GM18526 (cell line): ENCODE measurements around the gene GJB3.

Source experiments
- POLR2A ChIP-seq: IDR thresholded peaks from 3 replicates; pipeline ENCODE4 v1.6.1; 2011; ENCODE audit not compliant: insufficient read length; ENCODE audit errors: extremely low read depth

The GJB3 gene

DNA sequence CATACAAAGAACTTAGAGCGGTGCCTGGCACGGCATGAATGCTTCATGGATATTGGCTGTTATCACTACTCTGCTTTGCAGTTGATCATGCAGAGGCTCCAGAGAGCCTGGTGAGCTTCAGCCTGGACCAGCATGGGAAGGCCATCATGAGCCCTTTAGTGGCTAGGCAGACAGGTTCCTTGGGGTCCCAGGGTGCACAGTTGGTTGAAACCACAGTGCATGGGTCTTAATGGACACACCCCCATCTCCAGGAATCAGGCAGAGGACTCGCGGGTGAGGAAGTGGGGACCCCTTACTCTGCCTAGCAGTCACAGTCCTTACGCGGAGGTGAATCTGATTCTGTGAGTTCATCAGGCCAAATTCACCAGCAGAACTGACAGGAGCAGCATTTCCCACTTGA lies 25.1 kb upstream of the GJB3 start:
- TF ChIP-seq POLR2A, result no peak

DNA sequence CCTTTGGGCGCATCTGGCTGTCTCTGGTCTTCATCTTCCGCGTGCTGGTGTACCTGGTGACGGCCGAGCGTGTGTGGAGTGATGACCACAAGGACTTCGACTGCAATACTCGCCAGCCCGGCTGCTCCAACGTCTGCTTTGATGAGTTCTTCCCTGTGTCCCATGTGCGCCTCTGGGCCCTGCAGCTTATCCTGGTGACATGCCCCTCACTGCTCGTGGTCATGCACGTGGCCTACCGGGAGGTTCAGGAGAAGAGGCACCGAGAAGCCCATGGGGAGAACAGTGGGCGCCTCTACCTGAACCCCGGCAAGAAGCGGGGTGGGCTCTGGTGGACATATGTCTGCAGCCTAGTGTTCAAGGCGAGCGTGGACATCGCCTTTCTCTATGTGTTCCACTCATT lies 23.6 kb upstream of the GJB3 start:
- no peak for TF ChIP-seq POLR2A

DNA sequence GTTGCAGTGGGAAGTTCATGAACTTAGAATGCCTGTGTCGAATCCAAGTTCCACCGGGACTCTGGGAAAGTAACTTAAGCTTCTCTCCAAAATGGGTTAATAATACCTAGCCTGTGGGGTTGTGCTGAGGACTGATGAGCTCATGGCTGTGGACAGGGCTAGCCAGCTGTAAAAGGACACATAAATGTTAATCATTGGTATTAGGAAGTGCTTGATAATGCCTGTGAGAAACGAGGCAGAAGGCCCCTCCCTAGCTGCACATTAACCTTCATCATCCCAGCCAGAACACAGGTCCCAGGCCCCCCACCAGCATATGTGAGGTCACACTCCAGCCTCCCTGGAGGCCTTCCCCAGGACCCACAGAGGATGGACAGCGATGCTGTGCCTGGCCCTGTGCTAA lies 22.3 kb upstream of the GJB3 start:
- no peak for TF ChIP-seq POLR2A

DNA sequence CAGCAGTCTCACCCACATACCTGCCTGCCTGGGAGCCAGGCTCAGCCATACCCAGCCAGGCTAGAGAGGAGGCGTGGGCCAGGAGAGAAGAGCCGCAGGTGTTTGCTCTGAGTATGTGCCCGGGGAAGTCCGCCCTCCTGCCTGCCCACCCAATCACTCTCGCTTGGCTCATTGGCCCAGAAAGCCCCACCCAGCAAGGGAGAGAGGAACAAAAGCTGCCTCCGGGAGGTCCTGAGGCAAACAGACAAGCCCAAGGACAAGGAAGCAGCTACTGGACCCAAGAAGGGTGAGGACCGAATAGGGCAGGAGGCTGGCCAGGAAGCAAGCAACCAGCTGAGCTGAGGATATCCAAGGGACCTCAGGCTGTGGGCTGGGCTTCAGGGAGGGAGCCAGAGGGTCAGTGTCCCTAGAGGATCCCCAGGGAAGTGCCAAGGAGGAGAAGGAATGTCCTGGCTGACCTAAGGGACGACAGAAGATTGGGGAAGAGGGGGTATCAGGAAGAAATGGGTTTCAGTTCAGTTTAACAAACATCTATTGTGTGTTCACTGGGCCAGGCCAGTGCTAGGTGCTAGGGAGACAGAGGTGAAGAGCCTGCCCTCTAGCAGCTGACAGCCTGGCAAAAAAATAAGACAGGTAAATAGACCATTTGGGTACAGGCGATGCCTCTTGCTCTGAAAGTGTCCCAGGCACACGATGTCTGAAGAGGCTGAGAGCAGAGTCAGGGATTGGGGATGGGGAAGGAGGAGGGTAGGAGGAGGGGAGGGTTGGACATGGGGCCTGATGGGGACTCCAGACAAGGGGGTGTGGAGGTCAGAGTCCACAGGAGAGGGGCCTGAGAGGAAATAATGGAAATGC lies 21.3 kb upstream of the GJB3 start, which contains the start of gene GJB4:
Gene GJB4 (plus strand): TSS at position 238 of the 855 bp plus-strand sequence. CDS start 1,515 bp downstream, outside the sequence.
- no peak for TF ChIP-seq POLR2A

DNA sequence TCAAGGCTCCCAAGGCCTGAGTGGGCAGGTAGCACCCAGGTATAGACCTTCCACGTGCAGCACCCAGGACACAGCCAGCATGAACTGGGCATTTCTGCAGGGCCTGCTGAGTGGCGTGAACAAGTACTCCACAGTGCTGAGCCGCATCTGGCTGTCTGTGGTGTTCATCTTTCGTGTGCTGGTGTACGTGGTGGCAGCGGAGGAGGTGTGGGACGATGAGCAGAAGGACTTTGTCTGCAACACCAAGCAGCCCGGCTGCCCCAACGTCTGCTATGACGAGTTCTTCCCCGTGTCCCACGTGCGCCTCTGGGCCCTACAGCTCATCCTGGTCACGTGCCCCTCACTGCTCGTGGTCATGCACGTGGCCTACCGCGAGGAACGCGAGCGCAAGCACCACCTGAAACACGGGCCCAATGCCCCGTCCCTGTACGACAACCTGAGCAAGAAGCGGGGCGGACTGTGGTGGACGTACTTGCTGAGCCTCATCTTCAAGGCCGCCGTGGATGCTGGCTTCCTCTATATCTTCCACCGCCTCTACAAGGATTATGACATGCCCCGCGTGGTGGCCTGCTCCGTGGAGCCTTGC lies 19.7 kb upstream of the GJB3 start:
- no peak for TF ChIP-seq POLR2A

DNA sequence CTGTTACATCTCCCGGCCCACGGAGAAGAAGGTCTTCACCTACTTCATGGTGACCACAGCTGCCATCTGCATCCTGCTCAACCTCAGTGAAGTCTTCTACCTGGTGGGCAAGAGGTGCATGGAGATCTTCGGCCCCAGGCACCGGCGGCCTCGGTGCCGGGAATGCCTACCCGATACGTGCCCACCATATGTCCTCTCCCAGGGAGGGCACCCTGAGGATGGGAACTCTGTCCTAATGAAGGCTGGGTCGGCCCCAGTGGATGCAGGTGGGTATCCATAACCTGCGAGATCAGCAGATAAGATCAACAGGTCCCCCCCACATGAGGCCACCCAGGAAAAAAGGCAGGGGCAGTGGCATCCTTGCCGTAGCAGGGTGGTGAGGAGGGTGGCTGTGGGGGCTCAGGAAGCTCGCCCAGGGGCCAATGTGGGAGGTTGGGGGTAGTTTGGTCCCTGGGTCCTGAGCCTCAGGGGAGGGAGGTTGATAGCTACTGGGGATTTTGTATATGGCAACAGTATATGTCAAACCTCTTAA lies 19.2 kb upstream of the GJB3 start:
- TF ChIP-seq POLR2A, result no peak

DNA sequence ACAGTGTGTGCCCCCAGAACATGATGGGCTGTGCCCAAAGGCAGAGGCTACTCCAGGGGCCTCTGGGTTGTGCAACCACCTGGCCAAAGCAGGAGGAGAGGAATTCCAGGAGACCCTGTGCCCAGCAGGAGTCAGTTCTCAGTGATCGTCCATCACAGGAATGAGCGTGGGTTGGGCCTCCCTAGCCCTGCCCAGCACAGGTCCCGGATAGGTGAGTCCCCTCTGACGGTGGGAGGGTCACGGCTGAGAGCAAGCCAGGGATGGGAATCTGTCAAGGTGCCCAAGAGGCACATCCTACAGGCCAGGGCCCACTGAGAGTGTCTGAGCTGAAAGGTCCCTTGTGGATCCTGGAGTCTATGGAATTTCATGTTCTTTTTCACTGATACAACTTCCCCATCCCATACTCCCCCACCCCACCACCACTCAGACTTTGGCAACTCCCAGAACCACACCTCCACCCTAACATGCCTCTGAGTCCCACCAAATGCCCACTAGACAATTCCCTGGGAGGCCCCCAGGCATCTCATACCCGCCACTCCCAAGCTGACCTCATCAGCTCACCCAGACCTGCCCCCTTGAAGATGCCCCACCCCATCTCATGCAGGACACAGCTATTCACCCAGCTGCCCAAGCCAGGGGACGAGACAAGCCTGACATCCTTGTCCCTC lies 18.4 kb upstream of the GJB3 start:
- no peak for TF ChIP-seq POLR2A

DNA sequence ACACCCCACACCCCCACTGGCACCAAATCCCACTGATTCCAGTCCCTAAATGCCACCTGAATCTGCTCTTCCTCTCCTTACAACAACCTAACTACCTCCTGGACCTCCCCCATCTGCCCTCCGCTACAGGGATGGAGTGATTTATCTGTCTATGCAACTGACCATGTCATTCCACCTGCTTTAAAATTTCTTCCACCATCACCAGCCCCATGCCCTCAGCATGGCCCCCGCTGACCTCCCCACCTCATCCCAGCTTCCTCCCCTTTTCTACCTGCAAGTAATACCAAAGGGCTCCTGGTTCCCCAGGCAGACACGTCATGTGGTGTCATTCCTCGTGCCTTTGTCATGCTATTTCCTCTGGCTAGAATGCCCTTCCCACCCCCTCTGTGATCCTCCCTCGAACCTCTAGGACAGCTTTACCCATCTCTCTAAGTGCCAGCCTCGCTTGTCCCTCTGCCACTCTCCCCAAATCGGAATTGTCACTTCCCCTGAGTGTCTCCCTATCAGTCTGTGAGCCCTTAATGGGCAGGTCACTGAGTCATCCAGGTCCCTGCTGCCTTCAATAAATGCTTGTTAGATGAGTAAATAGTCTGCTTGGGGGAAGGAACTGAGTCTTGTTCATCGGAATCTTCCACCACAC lies 17.8 kb upstream of the GJB3 start:
- TF ChIP-seq POLR2A, result no peak

DNA sequence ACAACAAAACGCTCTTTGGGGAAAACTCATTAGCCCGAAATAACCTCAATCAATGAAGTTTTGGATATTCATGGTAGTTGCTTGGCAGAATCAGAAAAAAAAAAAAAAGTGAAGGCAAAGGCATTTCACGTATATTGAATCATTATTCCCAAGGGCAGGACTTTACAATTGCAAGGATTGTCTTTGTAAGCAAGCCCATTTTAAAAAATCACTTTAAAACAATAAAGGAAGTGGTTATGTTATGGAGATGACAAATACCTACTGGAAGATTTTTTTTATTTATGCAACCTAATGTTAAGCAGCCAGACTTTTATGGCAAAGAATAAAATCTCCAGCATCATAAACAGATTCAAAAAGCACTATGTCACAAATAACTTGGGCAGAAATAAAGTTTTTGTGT lies 12.2 kb upstream of the GJB3 start:
- no peak for TF ChIP-seq POLR2A

DNA sequence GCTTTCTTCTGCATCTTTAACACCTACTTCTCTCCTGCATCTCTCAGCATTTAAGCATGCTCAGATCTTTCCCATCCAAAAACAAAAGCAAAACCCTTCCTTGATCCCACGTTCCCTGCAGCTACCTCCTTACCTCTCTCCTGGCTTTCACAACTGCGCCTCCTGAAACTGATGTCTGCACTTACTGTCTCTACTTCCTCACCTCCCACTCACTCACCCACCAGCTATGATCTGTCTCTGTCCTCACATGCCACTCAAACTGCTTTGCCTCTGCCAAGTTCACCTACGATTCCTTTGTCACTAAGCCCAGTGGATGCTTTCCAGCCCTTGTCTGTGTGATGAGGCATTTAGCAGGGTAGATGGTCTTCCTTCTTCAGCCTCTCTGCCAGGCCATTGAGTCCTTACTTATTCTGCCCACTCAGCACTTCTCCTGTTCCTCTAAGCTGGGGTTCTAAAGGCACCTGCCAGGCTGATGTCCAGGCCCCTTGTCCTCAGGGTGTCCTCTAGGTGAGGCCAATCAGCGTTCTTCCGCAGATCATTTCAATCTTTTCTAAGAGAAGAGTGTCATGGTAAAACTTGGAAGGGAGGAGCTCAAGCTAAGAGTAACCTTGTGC lies 10.0 kb upstream of the GJB3 start:
- no peak for TF ChIP-seq POLR2A

DNA sequence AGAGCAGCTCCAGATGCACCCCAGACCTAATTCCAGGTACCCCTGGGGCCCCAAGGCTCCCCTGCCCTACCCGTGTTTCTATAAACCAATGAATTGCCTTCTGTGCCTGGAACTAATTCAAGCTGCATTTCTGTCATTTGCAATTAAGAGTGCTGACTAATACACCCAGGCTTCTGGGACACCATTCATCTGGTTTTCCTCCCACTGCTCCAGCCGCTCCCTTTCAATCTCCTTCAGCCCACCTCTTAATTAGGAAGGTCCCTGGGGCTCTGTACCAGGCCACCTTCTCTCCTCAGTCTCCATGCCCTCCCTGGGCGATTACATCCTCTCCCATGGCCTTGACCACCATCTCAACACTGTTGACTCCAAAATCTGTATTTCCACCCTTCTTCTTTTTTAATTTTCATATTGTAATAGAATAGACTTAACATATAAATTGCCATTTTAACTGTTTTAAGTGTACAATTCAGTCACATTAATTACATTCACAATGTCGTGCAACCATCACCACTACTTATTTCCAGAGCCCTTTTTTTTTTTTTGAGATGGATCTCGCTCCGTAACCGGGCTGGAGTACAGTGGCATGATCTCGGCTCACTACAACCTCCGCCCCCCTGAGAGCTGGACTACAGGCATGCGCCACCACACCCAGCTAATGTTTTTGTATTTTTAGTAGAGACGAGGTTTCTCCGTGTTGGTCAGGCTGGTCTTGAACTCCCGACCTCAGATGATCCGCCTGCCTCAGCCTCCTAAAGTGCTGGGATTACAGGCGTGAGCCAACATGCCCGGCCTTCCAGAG lies 9.2 kb upstream of the GJB3 start:
- TF ChIP-seq POLR2A, result no peak

DNA sequence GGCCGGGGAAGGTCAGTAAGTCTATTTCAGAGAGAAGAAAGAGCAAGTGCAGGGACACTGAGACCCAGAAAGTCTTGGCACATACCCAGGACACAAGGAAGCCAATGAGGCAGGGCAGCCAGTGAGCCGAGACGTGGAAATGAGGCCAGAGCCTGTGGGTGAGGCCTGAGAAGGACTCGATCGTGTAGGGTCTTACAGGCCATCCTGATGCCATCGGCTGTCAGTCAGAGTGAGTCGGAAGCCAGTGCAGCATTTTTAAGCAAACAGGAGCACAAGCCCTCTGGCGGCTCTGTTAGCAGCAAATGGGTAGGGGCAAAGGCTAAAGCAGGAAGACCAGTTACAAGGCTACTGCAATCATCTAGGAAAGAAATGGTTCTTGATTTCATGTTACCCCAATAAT lies 6.1 kb upstream of the GJB3 start:
- no peak for TF ChIP-seq POLR2A

DNA sequence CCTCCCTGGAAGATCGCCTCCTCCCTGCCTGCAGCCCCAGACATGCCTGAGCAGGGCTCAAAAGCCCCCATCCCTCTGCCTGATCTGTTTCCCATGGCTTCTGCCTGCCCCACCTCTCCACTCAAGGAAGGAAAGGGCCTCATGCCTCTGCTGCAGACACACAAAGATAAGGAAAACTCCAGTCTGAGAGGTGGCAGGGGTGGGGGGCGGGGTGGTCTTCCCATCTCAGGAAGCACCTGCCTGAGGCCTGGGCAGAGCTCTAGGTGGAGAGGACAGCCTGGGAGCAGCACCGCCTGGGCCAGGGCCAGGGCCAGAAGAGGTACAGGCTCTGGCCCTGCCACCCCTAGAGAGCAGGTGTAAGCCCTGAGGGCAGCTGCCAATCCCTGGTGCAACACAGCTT lies 4.1 kb upstream of the GJB3 start:
- no peak for TF ChIP-seq POLR2A
